Loucy (cell line): Measurements from ENCODE around the gene SYT1.

Source experiments
- H2AFZ ChIP-seq: fragments of 200-600 bp; sonication (generic); 2 replicates; pipeline ENCODE4 v1.6.0; 2016; ENCODE audit warnings: antibody characterized with exemption, mild to moderate bottlenecking, low read length, moderate library complexity
- H3F3A ChIP-seq: fragments of 200-600 bp; 2 replicates; pipeline ENCODE4 v1.6.0; 2016; ENCODE audit warnings: antibody characterized with exemption, low read depth, mild to moderate bottlenecking
- H3K27me3 ChIP-seq: fragments of 200-600 bp; sonication (generic); 2 replicates; pipeline ENCODE4 v1.6.1; 2014; ENCODE audit warnings: low read length, mild to moderate bottlenecking; ENCODE audit not compliant: insufficient read depth, poor library complexity, severe bottlenecking
- H3K36me3 ChIP-seq: fragments of 200-600 bp; sonication (generic); 2 replicates; pipeline ENCODE4 v1.6.1; 2016; ENCODE audit warnings: low read length; ENCODE audit not compliant: insufficient read depth
- H3K4me1 ChIP-seq: fragments of 200-600 bp; sonication (generic); 2 replicates; pipeline ENCODE4 v1.5.1; 2014; ENCODE audit warnings: low read length, mild to moderate bottlenecking; ENCODE audit not compliant: insufficient read depth, poor library complexity, severe bottlenecking
- H3K4me2 ChIP-seq: fragments of 200-600 bp; sonication (generic); 2 replicates; pipeline ENCODE4 v1.6.0; 2014; ENCODE audit warnings: antibody characterized with exemption, low read length, low read depth, mild to moderate bottlenecking; ENCODE audit not compliant: poor library complexity, severe bottlenecking
- H3K4me3 ChIP-seq: fragments of 200-600 bp; sonication (generic); 2 replicates; pipeline ENCODE4 v1.5.1; 2014; ENCODE audit warnings: low read length, mild to moderate bottlenecking, mixed read lengths; ENCODE audit not compliant: poor library complexity, severe bottlenecking
- H3K79me2 ChIP-seq: fragments of 200-600 bp; sonication (generic); 2 replicates; pipeline ENCODE4 v1.6.1; 2014; ENCODE audit warnings: low read length; ENCODE audit not compliant: insufficient read depth
- H3K9ac ChIP-seq: fragments of 200-600 bp; sonication (generic); 2 replicates; pipeline ENCODE4 v1.6.0; 2014; ENCODE audit warnings: mild to moderate bottlenecking, low read depth, low read length, moderate library complexity; ENCODE audit not compliant: poor library complexity, severe bottlenecking
- H3K9me2 ChIP-seq: fragments of 200-600 bp; sonication (generic); replicated peaks from 2 replicates; pipeline ENCODE4 v1.6.1; 2016; ENCODE audit warnings: low read depth, low read length, mixed read lengths
- H3K9me3 ChIP-seq: fragments of 200-600 bp; sonication (generic); 2 replicates; pipeline ENCODE4 v1.6.1; 2014; ENCODE audit warnings: mild to moderate bottlenecking, antibody characterized with exemption, low read length, low read depth; ENCODE audit not compliant: insufficient read depth
- H4K20me1 ChIP-seq: fragments of 200-600 bp; sonication (generic); 2 replicates; pipeline ENCODE4 v1.6.0; 2014; ENCODE audit warnings: antibody characterized with exemption, low read length, mild to moderate bottlenecking; ENCODE audit not compliant: insufficient read depth, poor library complexity, severe bottlenecking
- EZH2phosphoT487 ChIP-seq: fragments of 200-600 bp; IDR thresholded peaks from 2 replicates; pipeline ENCODE4 v1.6.1; 2018; ENCODE audit warnings: antibody characterized with exemption, mild to moderate bottlenecking, moderate library complexity, borderline replicate concordance
- TF ChIP-seq, protein P1 (sequence below): fragments of 200-600 bp; sonication (generic); conservative IDR thresholded peaks from 2 replicates; pipeline ENCODE4 v1.5.1; 2014; ENCODE audit warnings: mild to moderate bottlenecking, antibody characterized with exemption, low read length

SYT1 gene

DNA sequence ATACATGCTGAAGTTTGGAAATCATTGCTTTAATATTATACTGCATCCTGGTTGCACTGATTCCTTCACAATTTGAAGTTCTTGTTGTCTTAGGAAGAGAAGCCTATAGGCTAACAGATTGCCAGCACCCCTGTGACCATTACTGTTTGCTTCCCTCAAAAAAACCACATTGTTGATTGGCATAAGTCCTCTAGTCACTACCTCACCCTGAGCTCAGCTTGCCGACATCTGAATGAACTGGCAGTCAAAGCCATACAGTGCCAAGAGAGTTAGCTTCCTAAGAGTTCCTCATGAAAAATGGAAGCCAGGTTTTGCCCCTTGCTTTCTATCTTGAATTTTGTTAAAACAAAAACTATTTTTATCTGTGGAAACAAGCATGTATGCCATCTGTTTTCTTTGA lies 276.1 kb downstream of the SYT1 start:
- no peaks in the 10 kb centered on the region for H3K27me3 ChIP-seq
- no peak overlapping the region for H3K9ac ChIP-seq
- no peaks in the 10 kb centered on the region for H3K9me2 ChIP-seq
- H3K4me2 ChIP-seq, result no peak overlapping the region
- TF ChIP-seq EZH2phosphoT487, result no peak
- TF ChIP-seq, protein P1, sequence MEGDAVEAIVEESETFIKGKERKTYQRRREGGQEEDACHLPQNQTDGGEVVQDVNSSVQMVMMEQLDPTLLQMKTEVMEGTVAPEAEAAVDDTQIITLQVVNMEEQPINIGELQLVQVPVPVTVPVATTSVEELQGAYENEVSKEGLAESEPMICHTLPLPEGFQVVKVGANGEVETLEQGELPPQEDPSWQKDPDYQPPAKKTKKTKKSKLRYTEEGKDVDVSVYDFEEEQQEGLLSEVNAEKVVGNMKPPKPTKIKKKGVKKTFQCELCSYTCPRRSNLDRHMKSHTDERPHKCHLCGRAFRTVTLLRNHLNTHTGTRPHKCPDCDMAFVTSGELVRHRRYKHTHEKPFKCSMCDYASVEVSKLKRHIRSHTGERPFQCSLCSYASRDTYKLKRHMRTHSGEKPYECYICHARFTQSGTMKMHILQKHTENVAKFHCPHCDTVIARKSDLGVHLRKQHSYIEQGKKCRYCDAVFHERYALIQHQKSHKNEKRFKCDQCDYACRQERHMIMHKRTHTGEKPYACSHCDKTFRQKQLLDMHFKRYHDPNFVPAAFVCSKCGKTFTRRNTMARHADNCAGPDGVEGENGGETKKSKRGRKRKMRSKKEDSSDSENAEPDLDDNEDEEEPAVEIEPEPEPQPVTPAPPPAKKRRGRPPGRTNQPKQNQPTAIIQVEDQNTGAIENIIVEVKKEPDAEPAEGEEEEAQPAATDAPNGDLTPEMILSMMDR, result no peak
- no peaks in the 10 kb centered on the region for H3K9me3 ChIP-seq
- H2AFZ ChIP-seq, result no peak overlapping the region
- H3F3A ChIP-seq, result no peaks in the 10 kb centered on the region
- H4K20me1 ChIP-seq, result no peaks in the 10 kb centered on the region
- H3K4me1 ChIP-seq, result no peaks in the 10 kb centered on the region
- no peak overlapping the region for H3K4me3 ChIP-seq
- H3K36me3 ChIP-seq, result no peaks in the 10 kb centered on the region
- no peaks in the 10 kb centered on the region for H3K79me2 ChIP-seq

DNA sequence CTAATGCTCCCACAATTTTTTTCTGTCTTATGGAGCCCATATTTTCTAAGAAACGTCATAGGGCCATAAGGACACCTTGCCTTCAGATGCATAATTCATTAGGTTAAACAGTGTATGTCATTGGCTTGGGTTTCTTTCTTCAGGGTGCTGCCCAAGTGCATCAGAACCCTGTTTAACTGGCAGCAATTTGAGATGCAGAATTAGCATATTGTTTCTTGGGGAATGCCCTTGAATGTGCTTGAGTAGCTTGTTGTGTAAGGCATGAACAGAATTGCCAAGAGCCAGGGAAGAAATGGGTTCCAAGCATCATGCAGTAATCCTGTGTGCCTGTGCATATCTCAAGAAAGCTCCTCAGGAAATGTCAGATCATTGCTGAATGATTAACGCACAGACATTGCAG lies 277.2 kb downstream of the SYT1 start:
- TF ChIP-seq, protein P1, result no peak
- TF ChIP-seq EZH2phosphoT487, result no peak
- H3K4me2 ChIP-seq, result no peak overlapping the region
- no peak overlapping the region for H3K9ac ChIP-seq
- H3K9me3 ChIP-seq, result no peaks in the 10 kb centered on the region
- H3K79me2 ChIP-seq, result no peaks in the 10 kb centered on the region
- no peaks in the 10 kb centered on the region for H3K4me1 ChIP-seq
- H3K27me3 ChIP-seq, result no peaks in the 10 kb centered on the region
- H3K4me3 ChIP-seq, result no peak overlapping the region
- no peaks in the 10 kb centered on the region for H4K20me1 ChIP-seq
- H3F3A ChIP-seq, result no peaks in the 10 kb centered on the region
- H3K36me3 ChIP-seq, result no peaks in the 10 kb centered on the region
- no peak overlapping the region for H2AFZ ChIP-seq
- no peaks in the 10 kb centered on the region for H3K9me2 ChIP-seq

DNA sequence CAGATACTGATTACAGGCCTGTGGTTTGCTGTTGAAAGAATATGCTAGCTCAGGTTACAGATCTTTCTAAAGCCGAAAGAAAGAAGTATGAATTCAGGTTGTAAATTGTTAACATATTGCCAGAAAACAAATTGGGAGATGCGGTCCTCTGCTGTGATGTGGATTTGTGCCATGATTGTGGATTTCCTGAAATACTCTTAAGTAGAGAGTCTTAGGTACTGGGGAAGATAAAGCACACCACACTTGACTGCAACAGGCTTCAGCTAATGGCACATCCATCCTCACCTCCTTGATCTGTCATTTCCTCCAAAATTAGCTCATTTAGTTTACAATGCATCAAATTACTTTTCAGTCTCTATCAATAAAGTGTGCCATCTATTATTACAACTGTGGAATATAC lies 279.2 kb downstream of the SYT1 start:
- TF ChIP-seq, protein P1, result no peak
- TF ChIP-seq EZH2phosphoT487, result no peak
- no peak overlapping the region for H3K9ac ChIP-seq
- H3K79me2 ChIP-seq, result no peaks in the 10 kb centered on the region
- H3K4me1 ChIP-seq, result no peaks in the 10 kb centered on the region
- H3F3A ChIP-seq, result no peaks in the 10 kb centered on the region
- no peaks in the 10 kb centered on the region for H3K9me3 ChIP-seq
- no peaks in the 10 kb centered on the region for H4K20me1 ChIP-seq
- no peak overlapping the region for H3K4me3 ChIP-seq
- no peaks in the 10 kb centered on the region for H3K9me2 ChIP-seq
- no peaks in the 10 kb centered on the region for H3K36me3 ChIP-seq
- no peaks in the 10 kb centered on the region for H3K27me3 ChIP-seq
- no peak overlapping the region for H3K4me2 ChIP-seq
- H2AFZ ChIP-seq, result no peak overlapping the region
